Measurements from ENCODE around the gene GMEB2.

The GMEB2 gene

GRCh38 chr20:63628246-63628975 lies 1.5 kb upstream of the GMEB2 start:
- no peak for TF ChIP-seq GATA2 (IDR thresholded peaks at IDR 0.05; ENCODE audit: low read depth, low read length)
- no peak for TF ChIP-seq GATA3 (IDR thresholded peaks at IDR 0.05; ENCODE audit: low read depth, low read length)

GRCh38 chr20:63627751-63628245 lies 897 bp upstream of the GMEB2 start:
- TF ChIP-seq GATA3 (IDR thresholded peaks at IDR 0.05; ENCODE audit: low read depth, low read length) (no peak), GATA2 (IDR thresholded peaks at IDR 0.05; ENCODE audit: low read depth, low read length) (no peak)

- TF ChIP-seq GATA2 (IDR thresholded peaks at IDR 0.05; ENCODE audit: low read depth, low read length) (no peak), GATA3 (IDR thresholded peaks at IDR 0.05; ENCODE audit: low read depth, low read length) (no peak)
These were observed 339 bp upstream of the GMEB2 start for GRCh38 chr20:63627129-63627750.

GRCh38 chr20:63625771-63626423 lies 1.0 kb downstream of the GMEB2 start:
- TF ChIP-seq GATA2 (IDR thresholded peaks at IDR 0.05; ENCODE audit: low read depth, low read length): no peak

- TF ChIP-seq GATA3 (IDR thresholded peaks at IDR 0.05; ENCODE audit: low read depth, low read length): no peak
- no peak for TF ChIP-seq GATA2 (IDR thresholded peaks at IDR 0.05; ENCODE audit: low read depth, low read length)
These were observed 2.4 kb downstream of the GMEB2 start for GRCh38 chr20:63624486-63624885.

GRCh38 chr20:63622732-63623131 lies 4.2 kb downstream of the GMEB2 start:
- TF ChIP-seq GATA2 (IDR thresholded peaks at IDR 0.05; ENCODE audit: low read depth, low read length): no peak

GRCh38 chr20:63622096-63622495 lies 4.8 kb downstream of the GMEB2 start:
- TF ChIP-seq GATA3 (IDR thresholded peaks at IDR 0.05; ENCODE audit: low read depth, low read length) (no peak), GATA2 (IDR thresholded peaks at IDR 0.05; ENCODE audit: low read depth, low read length) (no peak)

GRCh38 chr20:63620991-63621390 lies 5.9 kb downstream of the GMEB2 start:
- TF ChIP-seq GATA2 (IDR thresholded peaks at IDR 0.05; ENCODE audit: low read depth, low read length) (no peak), GATA3 (IDR thresholded peaks at IDR 0.05; ENCODE audit: low read depth, low read length) (no peak)

- no peak for TF ChIP-seq GATA2 (IDR thresholded peaks at IDR 0.05; ENCODE audit: low read depth, low read length)
These were observed 7.4 kb downstream of the GMEB2 start for GRCh38 chr20:63619505-63619904.

- TF ChIP-seq GATA3 (IDR thresholded peaks at IDR 0.05; ENCODE audit: low read depth, low read length) (no peak), GATA2 (IDR thresholded peaks at IDR 0.05; ENCODE audit: low read depth, low read length) (no peak)
These were observed 7.8 kb downstream of the GMEB2 start for GRCh38 chr20:63619086-63619485.

GRCh38 chr20:63618291-63618980 lies 8.5 kb downstream of the GMEB2 start:
- no peak for TF ChIP-seq GATA3 (IDR thresholded peaks at IDR 0.05; ENCODE audit: low read depth, low read length)
- TF ChIP-seq GATA2 (IDR thresholded peaks at IDR 0.05; ENCODE audit: low read depth, low read length): no peak

GRCh38 chr20:63617876-63618265 lies 9.0 kb downstream of the GMEB2 start:
- TF ChIP-seq GATA2 (IDR thresholded peaks at IDR 0.05; ENCODE audit: low read depth, low read length) (no peak), GATA3 (IDR thresholded peaks at IDR 0.05; ENCODE audit: low read depth, low read length) (no peak)

GRCh38 chr20:63617092-63617875 lies 9.6 kb downstream of the GMEB2 start:
- TF ChIP-seq GATA2 (IDR thresholded peaks at IDR 0.05; ENCODE audit: low read depth, low read length) (no peak), GATA3 (IDR thresholded peaks at IDR 0.05; ENCODE audit: low read depth, low read length) (no peak)
